ENCODE data around the gene PHF19.
A peak's percentile ranks its signal among the peaks of the same experiment; 100 is the strongest.

Gene PHF19

GRCh38 chr9:120876842-120877240 lies at the start of gene PHF19:
Gene PHF19 (minus strand): TSS chr9:120877188. CDS start chr9:120874741, 2,447 bp downstream.
- Histone ChIP-seq H3K36me3 (ENCODE audit: control insufficient read depth in 5 of 5, insufficient read depth in 5 of 5, low read length in 5 of 5) (peaks cover 0 to 11% (median 5%) of the 10 kb centered on the region in 5 donors), H3K9ac (ENCODE audit: low read length in 5 of 5) (peak within 1 kb of the TSS in 3 of 5 donors; percentile 48 to 85 (median 63)), H3K9me3 (ENCODE audit: control insufficient read depth in 5 of 5, low read length in 5 of 5) (no peaks in the 10 kb centered on the region), H3K27ac (ENCODE audit: low read depth, low read length) (peak within 1 kb of the TSS; percentile 69), H3K27me3 (ENCODE audit: control insufficient read depth in 5 of 5, insufficient read depth in 4 of 5, low read length in 5 of 5) (peaks cover 0 to 7% (median 4%) of the 10 kb centered on the region in 5 donors), H3K4me1 (ENCODE audit: control insufficient read depth in 5 of 5, insufficient read depth in 5 of 5, low read length in 5 of 5) (peaks cover 0 to 22% (median 12%) of the 10 kb centered on the region in 5 donors), H3K4me3 (ENCODE audit: low read depth in 1 of 5, low read length in 5 of 5) (peak within 1 kb of the TSS; percentile 66 to 83 (median 73))

- Histone ChIP-seq H3K9ac (ENCODE audit: low read length in 5 of 5) (peak within 1 kb of the TSS in 2 of 5 donors; percentile 23 to 44), H3K9me3 (ENCODE audit: control insufficient read depth in 5 of 5, low read length in 5 of 5) (no peaks in the 10 kb centered on the region), H3K36me3 (ENCODE audit: control insufficient read depth in 5 of 5, insufficient read depth in 5 of 5, low read length in 5 of 5) (no peaks in the 10 kb centered on the region), H3K4me1 (ENCODE audit: control insufficient read depth in 5 of 5, insufficient read depth in 5 of 5, low read length in 5 of 5) (peaks cover 1 to 29% (median 20%) of the 10 kb centered on the region in 5 donors), H3K27ac (ENCODE audit: low read depth, low read length) (peak within 1 kb of the TSS; percentile 24), H3K4me3 (ENCODE audit: low read depth in 1 of 5, low read length in 5 of 5) (peak within 1 kb of the TSS in 1 of 5 donors; percentile 65), H3K27me3 (ENCODE audit: control insufficient read depth in 5 of 5, insufficient read depth in 4 of 5, low read length in 5 of 5) (no peaks in the 10 kb centered on the region)
Measured at GRCh38 chr9:120926397-120926928, 49.5 kb upstream of the PHF19 start, which contains the start of gene TRAF1. Gene TRAF1 (minus strand): TSS chr9:120926796. CDS start chr9:120926075, 721 bp downstream.

GRCh38 chr9:120925535-120926396 lies 48.8 kb upstream of the PHF19 start:
- Histone ChIP-seq H3K4me3 (ENCODE audit: low read depth in 1 of 5, low read length in 5 of 5) (no peak overlapping the region), H3K4me1 (ENCODE audit: control insufficient read depth in 5 of 5, insufficient read depth in 5 of 5, low read length in 5 of 5) (peaks cover 0 to 24% (median 17%) of the 10 kb centered on the region in 5 donors), H3K27me3 (ENCODE audit: control insufficient read depth in 5 of 5, insufficient read depth in 4 of 5, low read length in 5 of 5) (no peaks in the 10 kb centered on the region), H3K36me3 (ENCODE audit: control insufficient read depth in 5 of 5, insufficient read depth in 5 of 5, low read length in 5 of 5) (no peaks in the 10 kb centered on the region), H3K27ac (ENCODE audit: low read depth, low read length) (no peak overlapping the region), H3K9ac (ENCODE audit: low read length in 5 of 5) (peak overlapping the region in 1 of 5 donors; percentile 44), H3K9me3 (ENCODE audit: control insufficient read depth in 5 of 5, low read length in 5 of 5) (no peaks in the 10 kb centered on the region)

GRCh38 chr9:120924698-120925534 lies 47.9 kb upstream of the PHF19 start:
- Histone ChIP-seq H3K36me3 (ENCODE audit: control insufficient read depth in 5 of 5, insufficient read depth in 5 of 5, low read length in 5 of 5) (no peaks in the 10 kb centered on the region), H3K4me3 (ENCODE audit: low read depth in 1 of 5, low read length in 5 of 5) (no peak overlapping the region), H3K27ac (ENCODE audit: low read depth, low read length) (no peak overlapping the region), H3K27me3 (ENCODE audit: control insufficient read depth in 5 of 5, insufficient read depth in 4 of 5, low read length in 5 of 5) (no peaks in the 10 kb centered on the region), H3K9me3 (ENCODE audit: control insufficient read depth in 5 of 5, low read length in 5 of 5) (no peaks in the 10 kb centered on the region), H3K9ac (ENCODE audit: low read length in 5 of 5) (no peak overlapping the region), H3K4me1 (ENCODE audit: control insufficient read depth in 5 of 5, insufficient read depth in 5 of 5, low read length in 5 of 5) (peaks cover 0 to 32% (median 24%) of the 10 kb centered on the region in 5 donors)

GRCh38 chr9:120923620-120924328 lies 46.8 kb upstream of the PHF19 start:
- no peak overlapping the region for H3K27ac ChIP-seq (ENCODE audit: low read depth, low read length)
- no peak overlapping the region for H3K9ac ChIP-seq (ENCODE audit: low read length in 5 of 5)
- no peaks in the 10 kb centered on the region for H3K36me3 ChIP-seq (ENCODE audit: control insufficient read depth in 5 of 5, insufficient read depth in 5 of 5, low read length in 5 of 5)
- peaks cover 2 to 35% (median 31%) of the 10 kb centered on the region in 5 donors for H3K4me1 ChIP-seq (ENCODE audit: control insufficient read depth in 5 of 5, insufficient read depth in 5 of 5, low read length in 5 of 5)
- H3K27me3 ChIP-seq (ENCODE audit: control insufficient read depth in 5 of 5, insufficient read depth in 4 of 5, low read length in 5 of 5) = no peaks in the 10 kb centered on the region
- H3K9me3 ChIP-seq (ENCODE audit: control insufficient read depth in 5 of 5, low read length in 5 of 5) = no peaks in the 10 kb centered on the region
- H3K4me3 ChIP-seq (ENCODE audit: low read depth in 1 of 5, low read length in 5 of 5) = no peak overlapping the region

- H3K4me3 ChIP-seq (ENCODE audit: low read depth in 1 of 5, low read length in 5 of 5) = no peak overlapping the region
- H3K4me1 ChIP-seq (ENCODE audit: control insufficient read depth in 5 of 5, insufficient read depth in 5 of 5, low read length in 5 of 5) = peaks cover 2 to 28% (median 24%) of the 10 kb centered on the region in 5 donors
- H3K27ac ChIP-seq (ENCODE audit: low read depth, low read length) = no peak overlapping the region
- H3K9ac ChIP-seq (ENCODE audit: low read length in 5 of 5) = no peak overlapping the region
- H3K9me3 ChIP-seq (ENCODE audit: control insufficient read depth in 5 of 5, low read length in 5 of 5) = peaks cover 0 to under 1% (median 0%) of the 10 kb centered on the region in 5 donors
- H3K27me3 ChIP-seq (ENCODE audit: control insufficient read depth in 5 of 5, insufficient read depth in 4 of 5, low read length in 5 of 5) = no peaks in the 10 kb centered on the region
- no peaks in the 10 kb centered on the region for H3K36me3 ChIP-seq (ENCODE audit: control insufficient read depth in 5 of 5, insufficient read depth in 5 of 5, low read length in 5 of 5)
Measured at GRCh38 chr9:120922404-120923195, 45.6 kb upstream of the PHF19 start.

GRCh38 chr9:120921661-120922181 lies 44.7 kb upstream of the PHF19 start:
- no peak overlapping the region for H3K9ac ChIP-seq (ENCODE audit: low read length in 5 of 5)
- H3K4me3 ChIP-seq (ENCODE audit: low read depth in 1 of 5, low read length in 5 of 5) = no peak overlapping the region
- H3K36me3 ChIP-seq (ENCODE audit: control insufficient read depth in 5 of 5, insufficient read depth in 5 of 5, low read length in 5 of 5) = no peaks in the 10 kb centered on the region
- H3K9me3 ChIP-seq (ENCODE audit: control insufficient read depth in 5 of 5, low read length in 5 of 5) = peaks cover 0 to 4% (median 0%) of the 10 kb centered on the region in 5 donors
- H3K27me3 ChIP-seq (ENCODE audit: control insufficient read depth in 5 of 5, insufficient read depth in 4 of 5, low read length in 5 of 5) = no peaks in the 10 kb centered on the region
- peaks cover 2 to 30% (median 25%) of the 10 kb centered on the region in 5 donors for H3K4me1 ChIP-seq (ENCODE audit: control insufficient read depth in 5 of 5, insufficient read depth in 5 of 5, low read length in 5 of 5)
- H3K27ac ChIP-seq (ENCODE audit: low read depth, low read length) = no peak overlapping the region

GRCh38 chr9:120920806-120921178 lies 43.8 kb upstream of the PHF19 start:
- Histone ChIP-seq H3K9me3 (ENCODE audit: control insufficient read depth in 5 of 5, low read length in 5 of 5) (peaks cover 0 to 4% (median 0%) of the 10 kb centered on the region in 5 donors), H3K27ac (ENCODE audit: low read depth, low read length) (peak overlapping the region; percentile 26), H3K4me1 (ENCODE audit: control insufficient read depth in 5 of 5, insufficient read depth in 5 of 5, low read length in 5 of 5) (peaks cover 4 to 35% (median 31%) of the 10 kb centered on the region in 5 donors), H3K9ac (ENCODE audit: low read length in 5 of 5) (no peak overlapping the region), H3K36me3 (ENCODE audit: control insufficient read depth in 5 of 5, insufficient read depth in 5 of 5, low read length in 5 of 5) (no peaks in the 10 kb centered on the region), H3K4me3 (ENCODE audit: low read depth in 1 of 5, low read length in 5 of 5) (no peak overlapping the region), H3K27me3 (ENCODE audit: control insufficient read depth in 5 of 5, insufficient read depth in 4 of 5, low read length in 5 of 5) (no peaks in the 10 kb centered on the region)

Data from subcutaneous abdominal adipose tissue (tissue), 5 donors.